GM18519 (cell line): ENCODE measurements around the gene CIBAR2.

ENCODE experiments used
- ATAC-seq: cut with Tn5 transposase; IDR thresholded peaks from one replicate; pipeline ENCODE4 v1.9.1; 2021; ENCODE audit warnings: mild to moderate bottlenecking, moderate library complexity; ENCODE audit not compliant: unreplicated experiment, low FRiP score

The CIBAR2 gene

GRCh38 chr16:85104821-85105391, 7.4 kb downstream of the CIBAR2 start:
- no peak for ATAC-seq

- no peak for ATAC-seq
These were observed 8.1 kb downstream of the CIBAR2 start for GRCh38 chr16:85104147-85104546.

GRCh38 chr16:85103114-85104079, 8.9 kb downstream of the CIBAR2 start:
- no peak for ATAC-seq

- ATAC-seq, result no peak
These were observed 10.2 kb downstream of the CIBAR2 start for GRCh38 chr16:85101956-85102630.

- ATAC-seq, result no peak
These were observed 12.0 kb downstream of the CIBAR2 start for GRCh38 chr16:85100265-85100664.

- ATAC-seq, result no peak
These were observed 13.7 kb downstream of the CIBAR2 start for GRCh38 chr16:85098565-85098964.

GRCh38 chr16:85096921-85097320, 15.4 kb downstream of the CIBAR2 start:
- no peak for ATAC-seq

- ATAC-seq, result no peak
These were observed 17.5 kb downstream of the CIBAR2 start for GRCh38 chr16:85094812-85095211.

GRCh38 chr16:85094176-85094805, 18.0 kb downstream of the CIBAR2 start:
- ATAC-seq, result no peak

- no peak for ATAC-seq
These were observed 18.6 kb downstream of the CIBAR2 start for GRCh38 chr16:85093705-85094104.

GRCh38 chr16:85092851-85093250, 19.4 kb downstream of the CIBAR2 start:
- no peak for ATAC-seq

GRCh38 chr16:85092309-85092708, 20.0 kb downstream of the CIBAR2 start:
- no peak for ATAC-seq

GRCh38 chr16:85091522-85091910, 20.8 kb downstream of the CIBAR2 start:
- ATAC-seq, result no peak

GRCh38 chr16:85090873-85091521, 21.3 kb downstream of the CIBAR2 start:
- no peak for ATAC-seq

- no peak for ATAC-seq
These were observed 22.1 kb downstream of the CIBAR2 start for GRCh38 chr16:85090181-85090580.

- no peak for ATAC-seq
These were observed 22.7 kb downstream of the CIBAR2 start for GRCh38 chr16:85089525-85089924.

GRCh38 chr16:85088570-85089199, 23.6 kb downstream of the CIBAR2 start:
- ATAC-seq, result no peak

GRCh38 chr16:85087899-85088569, 24.2 kb downstream of the CIBAR2 start:
- ATAC-seq, result no peak
